ENCODE results near the gene VTI1A. TPM values are rescaled to one million over a fixed set of nuclear protein-coding genes. Genes with fewer than 3 reads are reported as not detected.

The VTI1A gene
- total RNA-seq, 1 donor from 2014 or later, result 33.3 TPM

DNA sequence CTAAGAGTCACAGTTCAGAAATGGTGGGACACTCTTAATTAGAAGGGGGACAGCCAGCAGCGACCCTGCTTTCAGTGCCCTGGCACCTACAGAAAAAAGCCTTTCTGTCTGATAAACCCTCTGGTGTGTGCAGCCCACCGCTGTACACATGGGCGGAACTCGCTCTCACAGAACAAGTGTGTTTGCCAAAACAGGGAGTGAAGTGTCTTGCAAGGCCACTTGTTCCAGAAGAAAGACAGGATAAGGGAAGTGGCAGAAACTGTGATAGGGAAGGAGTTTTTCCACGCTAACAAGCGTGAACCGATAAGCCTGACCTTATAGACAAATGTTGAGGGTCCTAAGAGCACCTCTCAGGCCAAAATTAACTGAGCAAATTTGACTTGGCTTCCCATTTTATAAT lies 299.3 kb downstream of the VTI1A start:
- H3K36me3 Mint-ChIP-seq (ENCODE audit: low read depth, unreplicated experiment), result no peaks in the 10 kb centered on the region
- Histone ChIP-seq H3K4me2 (ENCODE audit: low read length) (no peak overlapping the region), H3K9ac (ENCODE audit: low read length) (no peak overlapping the region), H4K20me1 (ENCODE audit: insufficient read depth, low read length) (no peaks in the 10 kb centered on the region), H2AFZ (ENCODE audit: low read depth, low read length) (no peak overlapping the region), H3K36me3 (ENCODE audit: insufficient read depth, low read length) (no peaks in the 10 kb centered on the region), H3K79me2 (ENCODE audit: insufficient read depth, low read length) (no peaks in the 10 kb centered on the region), H3K27me3 (ENCODE audit: insufficient read depth, low read length) (no peaks in the 10 kb centered on the region), H3K4me3 (ENCODE audit: insufficient read depth, low read depth, low read length) (no peak overlapping the region), H3K4me1 (ENCODE audit: insufficient read depth, low read length) (peaks cover 7% of the 10 kb centered on the region), H3K27ac (ENCODE audit: low read depth, low read length) (no peak overlapping the region), H3K9me3 (ENCODE audit: insufficient read depth, low read depth, low read length) (no peaks in the 10 kb centered on the region)
- no peaks in the 10 kb centered on the region for H3K9me3 Mint-ChIP-seq (ENCODE audit: unreplicated experiment)
- H3K27ac Mint-ChIP-seq (ENCODE audit: unreplicated experiment), result no peak overlapping the region
- no peak for DNase-seq (ENCODE audit: low read depth)
- no peaks in the 10 kb centered on the region for H3K27me3 Mint-ChIP-seq (ENCODE audit: low read depth, unreplicated experiment)
- TF ChIP-seq, protein P1, sequence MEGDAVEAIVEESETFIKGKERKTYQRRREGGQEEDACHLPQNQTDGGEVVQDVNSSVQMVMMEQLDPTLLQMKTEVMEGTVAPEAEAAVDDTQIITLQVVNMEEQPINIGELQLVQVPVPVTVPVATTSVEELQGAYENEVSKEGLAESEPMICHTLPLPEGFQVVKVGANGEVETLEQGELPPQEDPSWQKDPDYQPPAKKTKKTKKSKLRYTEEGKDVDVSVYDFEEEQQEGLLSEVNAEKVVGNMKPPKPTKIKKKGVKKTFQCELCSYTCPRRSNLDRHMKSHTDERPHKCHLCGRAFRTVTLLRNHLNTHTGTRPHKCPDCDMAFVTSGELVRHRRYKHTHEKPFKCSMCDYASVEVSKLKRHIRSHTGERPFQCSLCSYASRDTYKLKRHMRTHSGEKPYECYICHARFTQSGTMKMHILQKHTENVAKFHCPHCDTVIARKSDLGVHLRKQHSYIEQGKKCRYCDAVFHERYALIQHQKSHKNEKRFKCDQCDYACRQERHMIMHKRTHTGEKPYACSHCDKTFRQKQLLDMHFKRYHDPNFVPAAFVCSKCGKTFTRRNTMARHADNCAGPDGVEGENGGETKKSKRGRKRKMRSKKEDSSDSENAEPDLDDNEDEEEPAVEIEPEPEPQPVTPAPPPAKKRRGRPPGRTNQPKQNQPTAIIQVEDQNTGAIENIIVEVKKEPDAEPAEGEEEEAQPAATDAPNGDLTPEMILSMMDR (IDR thresholded peaks at IDR 0.05; ENCODE audit: insufficient read depth, low read depth, low read length), result no peak
- TF ChIP-seq EZH2 (IDR thresholded peaks at IDR 0.05; ENCODE audit: insufficient read depth, low read length), result no peak
- peaks cover 15% of the 10 kb centered on the region for H3K4me1 Mint-ChIP-seq (ENCODE audit: low read depth, unreplicated experiment)
- no peak overlapping the region for H3K4me3 Mint-ChIP-seq (ENCODE audit: unreplicated experiment)
- no peak for FAIRE-seq

DNA sequence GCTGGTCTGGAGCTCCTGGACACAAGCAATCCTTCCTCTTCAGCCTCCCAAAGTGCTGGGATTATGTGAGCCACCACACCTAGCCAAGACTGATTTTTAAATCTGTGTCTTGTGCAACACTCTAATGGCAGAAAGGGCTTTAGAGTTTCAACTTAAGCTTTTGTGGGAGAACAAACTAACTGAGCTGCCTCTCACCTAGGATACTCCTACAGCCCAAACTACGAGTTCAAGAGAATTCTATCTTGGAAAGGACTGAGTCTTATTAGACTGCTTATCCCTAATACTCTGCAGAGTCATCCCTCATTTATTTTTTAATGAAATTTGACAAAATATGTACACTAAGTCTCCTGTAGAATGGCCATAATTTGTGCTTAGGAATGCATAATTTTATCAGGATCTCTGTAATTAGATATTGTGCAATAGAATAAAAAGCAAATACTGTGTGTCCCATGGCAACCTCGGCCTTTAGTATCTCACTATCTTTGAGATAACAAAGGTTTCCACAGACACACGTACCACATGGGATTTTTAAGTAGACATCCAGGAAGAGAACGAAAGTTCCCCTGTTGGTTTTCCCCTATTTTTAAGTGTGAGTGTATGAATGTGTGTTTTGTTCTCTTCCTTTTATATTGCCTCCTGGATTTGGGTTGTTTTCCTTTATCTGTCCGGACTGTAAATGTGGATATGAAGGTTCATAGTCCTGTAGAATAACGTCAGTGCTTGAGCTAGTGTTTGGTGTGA lies 303.6 kb downstream of the VTI1A start:
- no peak for TF ChIP-seq EZH2 (IDR thresholded peaks at IDR 0.05; ENCODE audit: insufficient read depth, low read length)
- TF ChIP-seq, protein P1 (IDR thresholded peaks at IDR 0.05; ENCODE audit: insufficient read depth, low read depth, low read length), result no peak
- no peaks in the 10 kb centered on the region for H3K9me3 Mint-ChIP-seq (ENCODE audit: unreplicated experiment)
- no peak overlapping the region for H3K4me3 Mint-ChIP-seq (ENCODE audit: unreplicated experiment)
- DNase-seq (ENCODE audit: low read depth) (no peak), FAIRE-seq (no peak)
- H3K36me3 Mint-ChIP-seq (ENCODE audit: low read depth, unreplicated experiment), result no peaks in the 10 kb centered on the region
- Histone ChIP-seq H3K9me3 (ENCODE audit: insufficient read depth, low read depth, low read length) (no peaks in the 10 kb centered on the region), H3K36me3 (ENCODE audit: insufficient read depth, low read length) (no peaks in the 10 kb centered on the region), H3K9ac (ENCODE audit: low read length) (no peak overlapping the region), H4K20me1 (ENCODE audit: insufficient read depth, low read length) (no peaks in the 10 kb centered on the region), H2AFZ (ENCODE audit: low read depth, low read length) (no peak overlapping the region), H3K27ac (ENCODE audit: low read depth, low read length) (no peak overlapping the region), H3K4me3 (ENCODE audit: insufficient read depth, low read depth, low read length) (no peak overlapping the region), H3K4me1 (ENCODE audit: insufficient read depth, low read length) (no peaks in the 10 kb centered on the region), H3K4me2 (ENCODE audit: low read length) (no peak overlapping the region), H3K27me3 (ENCODE audit: insufficient read depth, low read length) (no peaks in the 10 kb centered on the region), H3K79me2 (ENCODE audit: insufficient read depth, low read length) (no peaks in the 10 kb centered on the region)
- H3K27me3 Mint-ChIP-seq (ENCODE audit: low read depth, unreplicated experiment), result no peaks in the 10 kb centered on the region
- no peak overlapping the region for H3K27ac Mint-ChIP-seq (ENCODE audit: unreplicated experiment)
- H3K4me1 Mint-ChIP-seq (ENCODE audit: low read depth, unreplicated experiment), result peaks cover 21% of the 10 kb centered on the region

DNA sequence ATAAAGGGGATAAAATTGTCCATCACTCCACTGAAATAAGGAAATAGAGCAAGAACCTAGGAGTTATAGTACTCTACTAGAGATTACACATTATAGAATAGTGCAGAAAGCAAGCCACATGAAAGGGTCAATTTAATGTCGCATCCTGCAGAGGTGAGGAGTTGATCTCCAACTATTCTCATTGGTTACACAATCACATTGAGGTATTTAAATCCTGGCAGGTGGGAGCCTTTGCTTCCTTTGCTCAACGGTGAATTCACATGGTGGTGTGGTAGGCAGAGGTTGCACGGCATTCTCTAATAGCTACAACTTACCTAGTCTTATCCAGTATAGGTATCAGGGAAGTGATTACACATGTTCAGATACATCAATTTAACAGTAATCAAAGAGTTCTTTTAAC lies 304.6 kb downstream of the VTI1A start:
- H3K4me1 ChIP-seq (ENCODE audit: insufficient read depth, low read length), result no peaks in the 10 kb centered on the region
- peaks cover 27% of the 10 kb centered on the region for H3K4me1 Mint-ChIP-seq (ENCODE audit: low read depth, unreplicated experiment)
- no peak overlapping the region for H3K4me3 Mint-ChIP-seq (ENCODE audit: unreplicated experiment)
- H3K36me3 ChIP-seq (ENCODE audit: insufficient read depth, low read length), result no peaks in the 10 kb centered on the region
- H4K20me1 ChIP-seq (ENCODE audit: insufficient read depth, low read length), result no peaks in the 10 kb centered on the region
- H3K79me2 ChIP-seq (ENCODE audit: insufficient read depth, low read length), result no peaks in the 10 kb centered on the region
- no peak overlapping the region for H3K27ac Mint-ChIP-seq (ENCODE audit: unreplicated experiment)
- no peak overlapping the region for H3K27ac ChIP-seq (ENCODE audit: low read depth, low read length)
- no peaks in the 10 kb centered on the region for H3K27me3 Mint-ChIP-seq (ENCODE audit: low read depth, unreplicated experiment)
- no peaks in the 10 kb centered on the region for H3K9me3 ChIP-seq (ENCODE audit: insufficient read depth, low read depth, low read length)
- no peak for TF ChIP-seq EZH2 (IDR thresholded peaks at IDR 0.05; ENCODE audit: insufficient read depth, low read length)
- TF ChIP-seq, protein P1 (IDR thresholded peaks at IDR 0.05; ENCODE audit: insufficient read depth, low read depth, low read length), result no peak
- no peak overlapping the region for H2AFZ ChIP-seq (ENCODE audit: low read depth, low read length)
- no peaks in the 10 kb centered on the region for H3K36me3 Mint-ChIP-seq (ENCODE audit: low read depth, unreplicated experiment)
- H3K4me2 ChIP-seq (ENCODE audit: low read length), result no peak overlapping the region
- no peak overlapping the region for H3K9ac ChIP-seq (ENCODE audit: low read length)
- no peak for DNase-seq (ENCODE audit: low read depth)
- no peaks in the 10 kb centered on the region for H3K9me3 Mint-ChIP-seq (ENCODE audit: unreplicated experiment)
- no peaks in the 10 kb centered on the region for H3K27me3 ChIP-seq (ENCODE audit: insufficient read depth, low read length)
- FAIRE-seq, result no peak
- no peak overlapping the region for H3K4me3 ChIP-seq (ENCODE audit: insufficient read depth, low read depth, low read length)

All from astrocyte (in vitro differentiated cells and primary cell).